ENCODE measurements around the gene FFAR1.

- TF ChIP-seq, protein P1, sequence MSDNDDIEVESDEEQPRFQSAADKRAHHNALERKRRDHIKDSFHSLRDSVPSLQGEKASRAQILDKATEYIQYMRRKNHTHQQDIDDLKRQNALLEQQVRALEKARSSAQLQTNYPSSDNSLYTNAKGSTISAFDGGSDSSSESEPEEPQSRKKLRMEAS (IDR thresholded peaks at IDR 0.05; ENCODE audit: insufficient read depth, insufficient read length) = no peak
- no peak for TF ChIP-seq CTCF (IDR thresholded peaks at IDR 0.05; ENCODE audit: extremely low read depth in 1 of 2, insufficient read depth in 1 of 2, low read depth in 1 of 2, low read length in 2 of 2)
- no peak for TF ChIP-seq POLR2A (IDR thresholded peaks at IDR 0.05; ENCODE audit: low read depth, low read length)
- TF ChIP-seq EZH2 (IDR thresholded peaks at IDR 0.05; ENCODE audit: borderline replicate concordance, low read depth, low read length, severe bottlenecking) = no peak
- no peak for TF ChIP-seq FOS (IDR thresholded peaks at IDR 0.05; ENCODE audit: borderline replicate concordance, insufficient read depth, low read length)
- TF ChIP-seq JUN (IDR thresholded peaks at IDR 0.05; ENCODE audit: borderline replicate concordance, insufficient read depth, insufficient read length, low read depth) = no peak
- no peak for TF ChIP-seq POLR2AphosphoS5 (IDR thresholded peaks at IDR 0.05; ENCODE audit: insufficient read depth, low read depth, low read length)
Observed at GRCh38 chr19:35304036-35304435, 43.7 kb upstream of the FFAR1 start.
